Lung (tissue), 12 donors: ENCODE data around the gene ELF1. TPM values are rescaled to one million over a fixed set of nuclear protein-coding genes. Genes with fewer than 3 reads are reported as not detected.

Source experiments
- ATAC-seq: fragments of 200-7000 bp; cut with Tn5 transposase; one replicate; pipeline ENCODE4 v1.9.1; 2020; ENCODE audit warnings: moderate number of reproducible peaks; ENCODE audit not compliant: insufficient read depth, low FRiP score
- DNase-seq, 3 donors: peaks; one replicate each; pipeline ENCODE4 v3.0.0-alpha.2; 2013 to 2017
- H3K27ac ChIP-seq, 2 donors: one replicate each; pipeline ENCODE4 v1.5.1; 2013; ENCODE audit warnings: mild to moderate bottlenecking in 2 of 2, moderate library complexity in 2 of 2, control low read depth in 1 of 2, inconsistent platforms in 1 of 2, low read depth in 1 of 2, low read length in 1 of 2
- H3K27me3 ChIP-seq, 3 donors: one replicate each; pipeline ENCODE4 v1.5.1; 2013; ENCODE audit warnings: low read length in 2 of 3; ENCODE audit not compliant: control insufficient read depth in 3 of 3, insufficient read depth in 3 of 3
- H3K36me3 ChIP-seq, 4 donors: one replicate each; pipeline ENCODE4 v1.5.1; 2013; ENCODE audit warnings: low read length in 4 of 4, mild to moderate bottlenecking in 1 of 4, moderate library complexity in 1 of 4; ENCODE audit not compliant: control insufficient read depth in 4 of 4, insufficient read depth in 4 of 4
- H3K4me1 ChIP-seq, 5 donors: one replicate each; pipeline ENCODE4 v1.5.1; 2013; ENCODE audit warnings: low read length in 5 of 5, mild to moderate bottlenecking in 2 of 5, moderate library complexity in 1 of 5; ENCODE audit not compliant: control insufficient read depth in 5 of 5, insufficient read depth in 5 of 5
- H3K4me3 ChIP-seq: one replicate; pipeline ENCODE4 v1.5.1; 2013; ENCODE audit warnings: mild to moderate bottlenecking, control low read depth, moderate library complexity
- H3K9ac ChIP-seq, 2 donors: one replicate each; pipeline ENCODE4 v1.5.1; 2013; ENCODE audit warnings: low read length in 2 of 2, control low read depth in 1 of 2; ENCODE audit not compliant: insufficient read depth in 1 of 2
- H3K9me3 ChIP-seq, 4 donors: one replicate each; pipeline ENCODE4 v1.5.1; 2013; ENCODE audit warnings: low read length in 3 of 4, mild to moderate bottlenecking in 1 of 4, moderate library complexity in 1 of 4; ENCODE audit not compliant: control insufficient read depth in 4 of 4, insufficient read depth in 3 of 4
- WGBS, 2 donors: extraction: QIAGEN DNeasy Blood & Tissue Kit; methylation state at CpG; one replicate each; pipeline ENCODE4 v1.1.7; 2013; 5-methylcytosine and 5-hydroxymethylcytosine counted together
- polyA plus RNA-seq, 2 donors: library from polyadenylated mRNA; stranded (reverse); fragments of 200-250 nt; gene quantifications; one replicate each; pipeline ENCODE4 v1.2.1, GENCODE V29; 2013
- total RNA-seq, 2 donors: library from RNA; depleted of rRNA in 1 of 2; stranded (reverse); fragments of >200 nt in 1 of 2; gene quantifications; one replicate each; pipeline ENCODE4 v1.2.1, GENCODE V29; 2014 to 2021
- TF ChIP-seq, protein P1 (sequence below): IDR thresholded peaks from 2 replicates; pipeline ENCODE4 v1.5.1; 2012; ENCODE audit warnings: mild to moderate bottlenecking; ENCODE audit errors: control extremely low read depth, extremely low read depth
- donor health status: control.
- donor health status: control.
- donor health status: Bipolar disorder and iron deficiency.
- donor health status: healthy.
- donor health status: DM: yes; HTN: yes; CAD: no.

The ELF1 gene
- total and polyA plus RNA-seq, 4 donors = 10.8 to 107 (median 63.6) TPM

DNA sequence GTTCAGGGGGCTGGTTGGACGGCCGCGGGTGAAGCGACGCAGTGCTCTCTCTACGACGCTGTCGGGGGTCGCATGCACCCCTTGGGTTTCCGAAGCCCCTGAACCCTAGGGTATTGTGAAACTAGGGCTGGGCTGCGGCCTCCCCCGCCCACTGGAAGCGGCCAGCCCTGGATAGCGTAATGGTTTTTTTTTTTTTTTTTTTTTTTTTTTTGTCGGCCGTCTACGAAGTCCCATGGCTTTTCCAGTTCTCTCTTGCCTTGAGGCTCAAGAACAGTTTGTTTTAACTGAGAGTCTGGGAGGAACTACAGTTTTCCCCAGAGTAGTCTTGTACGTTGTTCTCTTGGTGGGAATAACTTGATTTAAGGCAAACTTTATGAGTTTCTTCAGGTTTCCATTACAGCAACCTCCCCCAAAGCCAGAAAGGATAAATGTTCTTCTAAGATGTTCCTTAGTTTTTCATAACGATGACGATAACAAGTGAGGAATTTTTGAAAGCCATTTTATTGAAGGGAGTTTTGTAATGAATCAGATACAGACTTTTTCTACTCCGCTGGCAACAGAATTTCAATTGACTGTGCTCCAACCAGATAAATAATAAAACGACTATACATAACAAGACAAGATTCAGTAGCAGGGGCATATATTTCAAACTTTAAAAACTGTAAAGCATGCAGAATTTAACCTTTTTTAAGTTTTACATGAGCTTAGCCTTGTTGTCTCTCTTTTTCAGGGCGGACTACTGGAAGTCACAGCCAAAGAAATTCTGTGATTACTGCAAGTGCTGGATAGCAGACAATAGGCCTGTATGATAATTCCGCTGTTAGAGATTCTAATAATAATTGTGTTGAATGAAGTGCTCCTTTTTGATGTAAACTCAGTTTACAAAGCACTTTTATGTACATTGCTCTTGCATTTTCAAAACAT, 43.1 kb upstream of the ELF1 start:
- WGBS, 2 donors = 5 to 9% methylated on average over 24 of the region's 24 CpGs
- Histone ChIP-seq H3K36me3 (peaks cover 0 to 29% (median 6%) of the 10 kb centered on the region in 4 donors), H3K27me3 (no peaks in the 10 kb centered on the region), H3K9ac (peak overlapping the region; percentile 94 to 95), H3K4me1 (peaks cover 5 to 21% (median 8%) of the 10 kb centered on the region in 5 donors), H3K9me3 (no peaks in the 10 kb centered on the region), H3K4me3 (peak overlapping the region; percentile 87), H3K27ac (peak overlapping the region; percentile 98)
- DNase-seq (peak in 2 of 3 donors; percentile 85 to 94), ATAC-seq (peak; percentile 41)
- TF ChIP-seq, protein P1, sequence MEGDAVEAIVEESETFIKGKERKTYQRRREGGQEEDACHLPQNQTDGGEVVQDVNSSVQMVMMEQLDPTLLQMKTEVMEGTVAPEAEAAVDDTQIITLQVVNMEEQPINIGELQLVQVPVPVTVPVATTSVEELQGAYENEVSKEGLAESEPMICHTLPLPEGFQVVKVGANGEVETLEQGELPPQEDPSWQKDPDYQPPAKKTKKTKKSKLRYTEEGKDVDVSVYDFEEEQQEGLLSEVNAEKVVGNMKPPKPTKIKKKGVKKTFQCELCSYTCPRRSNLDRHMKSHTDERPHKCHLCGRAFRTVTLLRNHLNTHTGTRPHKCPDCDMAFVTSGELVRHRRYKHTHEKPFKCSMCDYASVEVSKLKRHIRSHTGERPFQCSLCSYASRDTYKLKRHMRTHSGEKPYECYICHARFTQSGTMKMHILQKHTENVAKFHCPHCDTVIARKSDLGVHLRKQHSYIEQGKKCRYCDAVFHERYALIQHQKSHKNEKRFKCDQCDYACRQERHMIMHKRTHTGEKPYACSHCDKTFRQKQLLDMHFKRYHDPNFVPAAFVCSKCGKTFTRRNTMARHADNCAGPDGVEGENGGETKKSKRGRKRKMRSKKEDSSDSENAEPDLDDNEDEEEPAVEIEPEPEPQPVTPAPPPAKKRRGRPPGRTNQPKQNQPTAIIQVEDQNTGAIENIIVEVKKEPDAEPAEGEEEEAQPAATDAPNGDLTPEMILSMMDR = no peak

DNA sequence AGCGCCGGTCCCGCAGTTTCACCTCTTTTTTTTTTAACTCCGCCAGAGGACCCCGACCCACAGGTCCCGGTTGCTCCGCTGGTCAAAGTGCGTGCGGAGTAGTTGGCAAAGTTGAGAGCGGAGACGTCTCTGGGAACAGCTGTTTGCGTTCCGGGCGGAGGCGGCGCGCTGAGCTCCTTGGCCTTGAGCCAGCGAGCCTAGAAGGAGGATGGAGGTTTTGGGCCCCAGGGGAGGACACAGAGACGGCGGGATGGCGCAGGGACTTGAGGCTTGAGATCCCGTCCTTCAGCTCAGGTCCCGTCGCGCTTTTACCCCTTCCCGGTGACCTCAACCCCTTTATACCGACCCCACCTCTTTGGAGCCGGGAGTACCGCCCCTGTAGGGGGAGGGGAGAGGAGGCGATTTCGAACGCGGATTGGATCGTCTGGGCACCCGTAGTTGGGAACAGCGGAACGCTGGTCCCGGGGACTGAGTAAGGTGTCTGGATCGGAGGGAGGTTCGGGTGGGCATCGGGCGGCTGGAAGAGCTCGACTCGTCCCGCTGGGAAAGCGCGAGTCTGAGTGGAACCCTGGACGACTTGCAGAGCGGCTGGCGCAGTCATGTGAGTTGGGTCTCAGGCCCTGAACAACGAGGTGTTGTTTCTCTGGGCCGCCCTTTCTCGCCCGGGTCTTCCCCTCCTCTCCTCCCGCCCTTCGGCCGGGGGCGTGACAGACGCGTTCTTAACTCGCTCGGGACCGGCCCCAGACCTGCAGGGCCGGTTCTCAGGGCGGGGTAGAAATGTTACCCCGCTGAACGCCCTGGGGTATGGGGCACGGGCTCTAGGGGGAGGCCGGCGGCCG, 42.2 kb upstream of the ELF1 start, which contains the start of gene WBP4:
Gene WBP4 (plus strand): TSS at position 435 of the 839 bp plus-strand sequence. CDS start 165 bp downstream, at position 600.
- Histone ChIP-seq H3K4me3 (peak within 1 kb of the TSS; percentile 87), H3K9ac (peak within 1 kb of the TSS; percentile 94 to 97), H3K4me1 (peaks cover 5 to 21% (median 11%) of the 10 kb centered on the region in 5 donors), H3K27ac (peak within 1 kb of the TSS; percentile 98), H3K36me3 (peaks cover 0 to 27% (median 4%) of the 10 kb centered on the region in 4 donors), H3K9me3 (no peaks in the 10 kb centered on the region), H3K27me3 (no peaks in the 10 kb centered on the region)
- ATAC-seq (peak; percentile 86), DNase-seq (peak; percentile 97 to 99 (median 97))
- 0 to 1% methylated on average over 69 to 71 of the region's 71 CpGs for WGBS, 2 donors
- TF ChIP-seq, protein P1 = no peak

DNA sequence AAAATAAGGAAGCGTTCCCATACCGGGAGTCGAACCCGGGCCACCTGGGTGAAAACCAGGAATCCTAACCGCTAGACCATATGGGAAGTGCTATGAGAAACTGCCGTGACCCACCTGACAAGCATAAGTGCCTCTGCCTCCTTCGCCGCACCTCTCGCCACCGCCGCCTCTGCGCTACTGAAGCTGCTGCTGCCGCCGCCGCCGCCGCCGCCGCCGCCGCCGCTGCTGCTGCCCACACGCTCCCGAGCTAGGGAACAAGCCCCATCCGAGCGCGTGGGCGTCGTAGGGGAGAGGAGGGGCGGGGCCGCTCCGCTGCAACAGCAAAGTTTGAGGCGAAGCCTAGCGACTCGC, 41.6 kb upstream of the ELF1 start:
- TF ChIP-seq, protein P1 = no peak
- Histone ChIP-seq H3K27ac (peak overlapping the region; percentile 98), H3K4me1 (peaks cover 5 to 21% (median 11%) of the 10 kb centered on the region in 5 donors), H3K36me3 (peaks cover 0 to 23% (median 4%) of the 10 kb centered on the region in 4 donors), H3K9me3 (no peaks in the 10 kb centered on the region), H3K27me3 (no peaks in the 10 kb centered on the region), H3K9ac (peak overlapping the region; percentile 94 to 97), H3K4me3 (peak overlapping the region; percentile 87)
- DNase-seq (peak; percentile 89 to 92 (median 91)), ATAC-seq (peak; percentile 50)
- WGBS, 2 donors = 1% methylated on average over 32 to 35 of the region's 35 CpGs
